SKM-1 treated with dmso at 0.1 percent for 144 hours (cell line): ENCODE results near the gene GRM8.

Experiments
- DNase-seq: peaks from one replicate; lab custom pipeline; 2025; ENCODE audit not compliant: unreplicated experiment; lab: John Stamatoyannopoulos, UW

Gene GRM8

GRCh38 chr7:126750207-126750911, 502.4 kb downstream of the GRM8 start:
- DNase-seq = no peak

DNA sequence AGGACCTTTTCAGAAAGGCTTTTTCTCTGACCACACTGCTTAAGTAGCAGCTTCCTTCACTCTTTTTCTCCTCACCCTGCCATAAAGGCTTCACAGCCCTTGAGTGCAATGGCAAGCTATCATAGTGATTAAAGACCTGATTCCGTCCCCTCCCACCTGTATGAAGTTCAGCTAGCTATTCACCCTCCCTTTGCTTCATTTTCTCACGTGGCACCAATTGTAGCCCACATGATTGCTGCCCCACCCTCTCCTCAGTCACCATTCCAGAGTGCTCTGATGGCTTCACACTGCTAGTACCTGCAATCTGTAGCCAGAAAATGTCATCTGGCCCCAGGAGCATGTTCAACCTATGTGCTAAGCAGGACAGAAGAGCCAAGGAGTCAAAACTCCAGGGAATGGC, 523.8 kb downstream of the GRM8 start:
- no peak for DNase-seq

DNA sequence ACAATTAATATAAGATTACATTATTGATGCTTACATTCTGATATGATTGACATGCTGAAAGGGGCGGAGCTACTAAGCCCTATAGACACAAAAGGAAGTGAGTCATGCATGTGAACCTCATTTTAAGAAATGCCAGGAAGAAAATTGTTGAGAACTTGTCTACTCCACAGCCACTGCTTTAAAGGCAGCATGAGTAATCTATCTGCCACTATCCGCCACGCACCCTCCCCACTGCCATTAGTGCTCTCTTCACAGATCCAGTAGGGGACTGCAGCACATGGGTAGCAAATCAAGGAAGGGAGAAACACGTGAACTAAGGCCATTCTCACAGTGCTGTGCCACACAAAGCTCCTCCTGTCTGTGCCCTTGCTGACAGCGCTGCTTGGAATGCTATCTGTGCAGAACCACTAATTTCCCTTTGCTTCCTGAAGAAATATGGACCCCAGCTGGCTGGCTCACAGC, 524.8 kb downstream of the GRM8 start:
- no peak for DNase-seq

DNA sequence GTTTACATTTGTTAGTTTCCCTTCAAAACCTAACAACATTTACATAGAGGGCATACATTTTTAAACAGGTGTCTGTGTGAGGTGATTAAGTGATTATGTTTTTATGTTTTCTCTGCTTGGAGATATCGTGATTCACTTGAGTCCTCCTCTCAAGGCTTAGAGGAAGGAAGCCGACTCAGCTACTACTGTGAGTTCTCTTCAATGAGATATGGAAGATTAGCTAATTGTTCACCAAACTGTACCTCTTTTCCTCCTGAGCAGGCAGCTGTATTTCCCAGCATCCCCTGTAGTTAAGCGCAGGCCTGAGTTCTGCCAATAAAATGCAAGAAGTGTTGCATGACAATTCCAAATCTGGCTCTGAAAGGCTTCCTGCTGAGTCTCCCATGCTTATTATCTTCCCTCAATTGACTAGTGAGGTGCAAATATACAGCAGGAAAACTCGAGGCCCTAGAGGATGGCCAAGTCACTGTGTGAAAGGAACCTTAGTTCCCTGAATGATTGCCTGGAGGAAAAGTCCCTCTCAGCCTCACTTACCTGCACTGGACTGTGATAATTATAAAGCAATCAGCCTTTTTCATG, 528.7 kb downstream of the GRM8 start:
- no peak for DNase-seq

- no peak for DNase-seq
Measured at GRCh38 chr7:126720232-126720631, 532.5 kb downstream of the GRM8 start.

GRCh38 chr7:126718419-126718818, 534.3 kb downstream of the GRM8 start:
- DNase-seq = no peak

GRCh38 chr7:126716321-126716720, 536.4 kb downstream of the GRM8 start:
- DNase-seq = no peak

DNA sequence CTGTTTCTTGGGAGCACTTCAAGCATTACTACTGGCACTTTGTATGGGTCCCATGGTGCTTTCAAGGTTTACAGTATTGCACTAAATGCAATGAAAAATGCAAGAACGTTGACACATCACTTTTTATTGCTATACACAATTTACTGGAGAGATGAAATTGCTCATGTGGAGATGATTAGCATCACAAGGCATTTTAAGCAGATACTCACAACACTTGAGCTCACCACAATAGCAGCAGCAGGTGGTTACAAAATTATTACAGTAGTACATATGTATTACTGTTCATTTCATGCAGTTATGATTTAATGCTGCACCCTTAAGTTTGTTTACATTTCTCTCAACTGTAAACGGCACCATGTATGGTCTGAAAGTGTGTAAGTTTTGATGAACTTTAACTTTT, 537.7 kb downstream of the GRM8 start:
- no peak for DNase-seq

DNA sequence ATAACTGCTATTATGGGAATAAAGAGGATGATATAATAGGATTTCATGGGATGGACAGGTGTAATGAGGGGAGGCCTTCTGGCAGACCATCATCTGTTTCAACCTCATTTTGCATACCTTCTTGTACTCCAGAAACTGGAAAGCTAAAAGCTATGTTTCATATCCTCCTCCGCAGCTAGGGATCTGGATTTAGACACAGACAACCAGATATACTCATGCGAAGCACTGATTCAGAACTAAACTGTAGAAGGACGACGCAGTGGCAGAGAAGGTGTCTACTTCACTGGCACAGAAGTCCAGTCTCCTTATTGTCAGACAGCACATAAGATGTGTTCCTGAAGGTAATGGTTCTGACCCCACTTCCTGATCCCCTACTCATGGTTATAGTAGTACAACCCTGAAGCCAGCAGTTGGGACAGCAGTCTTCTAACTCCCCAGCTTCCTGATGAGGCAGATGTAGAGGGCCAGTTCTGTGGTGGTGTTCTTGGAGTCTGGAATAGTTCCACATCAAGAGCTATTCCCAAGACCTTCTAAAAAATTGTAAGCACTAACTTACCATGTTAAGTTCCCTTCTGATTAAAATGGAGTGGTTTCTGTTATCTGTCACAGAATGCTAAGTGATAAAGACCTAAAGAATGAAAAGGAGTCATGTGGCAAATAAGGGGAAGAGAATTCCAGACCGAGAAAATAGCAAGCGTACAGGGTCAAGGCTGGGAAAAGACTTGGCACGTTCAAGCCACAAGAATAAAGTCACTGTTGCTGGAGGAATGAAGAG, 550.3 kb downstream of the GRM8 start:
- DNase-seq = no peak

- DNase-seq = peak; percentile 93
Measured at GRCh38 chr7:126700807-126701604, 551.7 kb downstream of the GRM8 start.

DNA sequence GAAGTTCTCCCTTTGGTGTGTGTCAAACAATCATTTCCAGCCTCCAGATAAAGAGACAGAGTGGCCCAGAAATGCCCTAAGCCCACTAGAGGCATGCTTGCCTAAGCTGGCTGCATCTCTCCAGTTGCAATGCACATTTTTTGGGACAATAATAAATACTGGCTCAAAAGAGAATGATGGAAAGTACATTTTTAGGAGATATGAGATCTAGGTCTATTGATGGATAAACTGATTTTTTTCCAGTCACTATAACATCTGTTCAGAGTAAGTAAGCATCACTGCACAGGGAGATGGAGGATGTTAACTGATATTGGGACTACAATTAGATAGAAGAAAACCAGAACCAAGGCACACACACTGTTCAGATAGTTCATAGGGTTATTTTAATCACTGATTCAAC, 553.0 kb downstream of the GRM8 start:
- no peak for DNase-seq

GRCh38 chr7:126698909-126699308, 553.8 kb downstream of the GRM8 start:
- DNase-seq = no peak

GRCh38 chr7:126698446-126698845, 554.3 kb downstream of the GRM8 start:
- no peak for DNase-seq

GRCh38 chr7:126696256-126697038, 556.3 kb downstream of the GRM8 start:
- DNase-seq = no peak

GRCh38 chr7:126690848-126691751, 561.6 kb downstream of the GRM8 start:
- no peak for DNase-seq

GRCh38 chr7:126690104-126690503, 562.6 kb downstream of the GRM8 start:
- DNase-seq = no peak

- no peak for DNase-seq
Measured at GRCh38 chr7:126689037-126689436, 563.7 kb downstream of the GRM8 start.

GRCh38 chr7:126686474-126686873, 566.3 kb downstream of the GRM8 start:
- no peak for DNase-seq

GRCh38 chr7:126685596-126685995, 567.1 kb downstream of the GRM8 start:
- DNase-seq = no peak
